ENCODE results near the gene DCPS.
A peak's percentile ranks its signal among the peaks of the same experiment; 100 is the strongest.

DCPS gene

GRCh38 chr11:126282736-126283591 is 20.9 kb upstream of the DCPS start, which contains the start of gene TIRAP:
TSS of gene TIRAP (plus strand) at chr11:126283093. CDS start at chr11:126290895, 7,802 bp downstream.
- Histone ChIP-seq H3K9ac (ENCODE audit: low read length) (peak within 1 kb of the TSS; percentile 76), H3F3A (ENCODE audit: insufficient read depth) (no peaks in the 10 kb centered on the region), H3K27ac (ENCODE audit: low read depth, low read length) (peak within 1 kb of the TSS; percentile 37; the same call in 1 of the 2 replicates), H3K36me3 (ENCODE audit: low read length) (no peaks in the 10 kb centered on the region), H3K9me2 (replicated peaks; ENCODE audit: insufficient read depth, low read length) (no peaks in the 10 kb centered on the region), H4K20me1 (ENCODE audit: low read depth, low read length) (no peaks in the 10 kb centered on the region), H3K27me3 (ENCODE audit: low read length) (no peaks in the 10 kb centered on the region), H3K4me2 (ENCODE audit: low read depth, low read length, poor library complexity, severe bottlenecking) (peak within 1 kb of the TSS; percentile 68), H3K79me2 (ENCODE audit: insufficient read depth, low read length) (no peaks in the 10 kb centered on the region), H3K9me3 (ENCODE audit: insufficient read depth, low read length) (no peaks in the 10 kb centered on the region), H3K4me3 (ENCODE audit: insufficient read depth, low read length, poor library complexity, severe bottlenecking) (peak within 1 kb of the TSS; percentile 70), H2AFZ (ENCODE audit: low read depth, low read length, severe bottlenecking) (peak within 1 kb of the TSS; percentile 89)
- TF ChIP-seq CTCF (IDR thresholded peaks at IDR 0.05; ENCODE audit: insufficient read depth, low read length, poor library complexity, severe bottlenecking) (no peak), EZH2phosphoT487 (conservative IDR thresholded peaks at IDR 0.05; ENCODE audit: low read length) (no peak)

- no peaks in the 10 kb centered on the region for H3K9me2 ChIP-seq (replicated peaks; ENCODE audit: insufficient read depth, low read length)
- no peak overlapping the region for H3K4me2 ChIP-seq (ENCODE audit: low read depth, low read length, poor library complexity, severe bottlenecking)
- H3K36me3 ChIP-seq (ENCODE audit: low read length): no peaks in the 10 kb centered on the region
- H3K4me3 ChIP-seq (ENCODE audit: insufficient read depth, low read length, poor library complexity, severe bottlenecking): no peak overlapping the region
- no peak overlapping the region for H2AFZ ChIP-seq (ENCODE audit: low read depth, low read length, severe bottlenecking)
- no peaks in the 10 kb centered on the region for H3K27me3 ChIP-seq (ENCODE audit: low read length)
- H3K9ac ChIP-seq (ENCODE audit: low read length): no peak overlapping the region
- H3F3A ChIP-seq (ENCODE audit: insufficient read depth): no peaks in the 10 kb centered on the region
- H3K27ac ChIP-seq (ENCODE audit: low read depth, low read length): no peak overlapping the region
- H3K9me3 ChIP-seq (ENCODE audit: insufficient read depth, low read length): no peaks in the 10 kb centered on the region
- no peaks in the 10 kb centered on the region for H4K20me1 ChIP-seq (ENCODE audit: low read depth, low read length)
- TF ChIP-seq EZH2phosphoT487 (conservative IDR thresholded peaks at IDR 0.05; ENCODE audit: low read length) (no peak), CTCF (IDR thresholded peaks at IDR 0.05; ENCODE audit: insufficient read depth, low read length, poor library complexity, severe bottlenecking) (no peak)
- H3K79me2 ChIP-seq (ENCODE audit: insufficient read depth, low read length): no peaks in the 10 kb centered on the region
Measured at GRCh38 chr11:126284829-126285228, 19.0 kb upstream of the DCPS start.

GRCh38 chr11:126288237-126288636 is 15.6 kb upstream of the DCPS start:
- no peaks in the 10 kb centered on the region for H3K27me3 ChIP-seq (ENCODE audit: low read length)
- no peak overlapping the region for H3K4me3 ChIP-seq (ENCODE audit: insufficient read depth, low read length, poor library complexity, severe bottlenecking)
- no peak overlapping the region for H3K27ac ChIP-seq (ENCODE audit: low read depth, low read length)
- no peaks in the 10 kb centered on the region for H3K79me2 ChIP-seq (ENCODE audit: insufficient read depth, low read length)
- no peaks in the 10 kb centered on the region for H4K20me1 ChIP-seq (ENCODE audit: low read depth, low read length)
- no peaks in the 10 kb centered on the region for H3F3A ChIP-seq (ENCODE audit: insufficient read depth)
- no peaks in the 10 kb centered on the region for H3K36me3 ChIP-seq (ENCODE audit: low read length)
- TF ChIP-seq EZH2phosphoT487 (conservative IDR thresholded peaks at IDR 0.05; ENCODE audit: low read length): no peak
- TF ChIP-seq CTCF (IDR thresholded peaks at IDR 0.05; ENCODE audit: insufficient read depth, low read length, poor library complexity, severe bottlenecking): no peak
- H3K9ac ChIP-seq (ENCODE audit: low read length): no peak overlapping the region
- H3K4me2 ChIP-seq (ENCODE audit: low read depth, low read length, poor library complexity, severe bottlenecking): no peak overlapping the region
- no peaks in the 10 kb centered on the region for H3K9me2 ChIP-seq (replicated peaks; ENCODE audit: insufficient read depth, low read length)
- no peak overlapping the region for H2AFZ ChIP-seq (ENCODE audit: low read depth, low read length, severe bottlenecking)
- H3K9me3 ChIP-seq (ENCODE audit: insufficient read depth, low read length): no peaks in the 10 kb centered on the region

All from SU-DHL-6 (cell line).